WTC11 (cell line): ENCODE results near the gene SLC12A8. TPM values are rescaled to one million over a fixed set of nuclear protein-coding genes. Genes with fewer than 3 reads are reported as not detected.

Source experiments
- ATAC-seq: fragments of 200-7000 bp; cut with Tn5 transposase; 2 replicates; pipeline ENCODE4 v1.10.0; 2021; ENCODE audit warnings: mild to moderate bottlenecking, moderate library complexity
- CTCF ChIA-PET: fragments of 300-600 bp; sonication (Branson Sonifier 250); formaldehyde crosslinking; loops from one replicate; lab custom pipeline; 2021; ENCODE audit warnings: antibody characterized with exemption; lab: Charles Lee
- POLR2A ChIA-PET: fragments of 350-600 bp; sonication (Branson Sonifier 250); formaldehyde crosslinking; loops from one replicate; lab custom pipeline; 2021; ENCODE audit warnings: antibody characterized with exemption; lab: Charles Lee
- DNase-seq: peaks from one replicate; pipeline ENCODE4 v3.0.0; 2021; ENCODE audit warnings: low spot score
- H3K27ac Mint-ChIP-seq: 2 replicates; pipeline ENCODE4 v1.8.0; 2021; ENCODE audit warnings: mixed read lengths
- H3K27me3 Mint-ChIP-seq: 2 replicates; pipeline ENCODE4 v1.8.0; 2021; ENCODE audit warnings: low read depth, mild to moderate bottlenecking, moderate library complexity, mixed read lengths
- H3K36me3 Mint-ChIP-seq: 2 replicates; pipeline ENCODE4 v1.8.0; 2021; ENCODE audit warnings: mixed read lengths
- H3K4me1 Mint-ChIP-seq: 2 replicates; pipeline ENCODE4 v1.8.0; 2022; ENCODE audit warnings: mixed read lengths
- H3K4me3 Mint-ChIP-seq: 2 replicates; pipeline ENCODE4 v1.8.0; 2021; ENCODE audit warnings: mild to moderate bottlenecking, moderate library complexity, mixed read lengths
- H3K9me3 Mint-ChIP-seq: 2 replicates; pipeline ENCODE4 v1.8.0; 2021; ENCODE audit warnings: mixed read lengths
- E2F5 ChIP-seq: sonication (generic); formaldehyde crosslinking; IDR thresholded peaks from 2 replicates; pipeline ENCODE4 v1.8.1; 2022; ENCODE audit warnings: mild to moderate bottlenecking, moderate library complexity, missing genetic modification reagents
- ELF4 ChIP-seq: sonication (generic); formaldehyde crosslinking; IDR thresholded peaks from 2 replicates; pipeline ENCODE4 v1.8.1; 2022; ENCODE audit warnings: low read depth, mild to moderate bottlenecking, moderate library complexity, missing genetic modification reagents
- EMX1 ChIP-seq: fragments of 250-450 bp; sonication (Bioruptor Pico); IDR thresholded peaks from 2 replicates; pipeline ENCODE4 v1.8.0; 2021; ENCODE audit warnings: mild to moderate bottlenecking
- FOXJ3 ChIP-seq: sonication (generic); formaldehyde crosslinking; IDR thresholded peaks from 2 replicates; pipeline ENCODE4 v1.9.0; 2021; ENCODE audit warnings: missing genetic modification reagents, mild to moderate bottlenecking, borderline replicate concordance
- FOXK1 ChIP-seq: sonication (generic); formaldehyde crosslinking; IDR thresholded peaks from 2 replicates; pipeline ENCODE4 v1.8.0; 2022; ENCODE audit warnings: mild to moderate bottlenecking, moderate library complexity, missing genetic modification reagents
- GTF2I ChIP-seq: fragments of 250-450 bp; sonication (Bioruptor Pico); conservative IDR thresholded peaks from 2 replicates; pipeline ENCODE4 v1.4.0; 2021; ENCODE audit warnings: mild to moderate bottlenecking
- HMGXB4 ChIP-seq: sonication (generic); formaldehyde crosslinking; IDR thresholded peaks from 2 replicates; pipeline ENCODE4 v1.8.1; 2023; ENCODE audit warnings: mild to moderate bottlenecking, moderate library complexity, missing genetic modification reagents
- MYBL2 ChIP-seq: sonication (generic); formaldehyde crosslinking; IDR thresholded peaks from 2 replicates; pipeline ENCODE4 v1.8.1; 2023; ENCODE audit warnings: mild to moderate bottlenecking, moderate library complexity, missing genetic modification reagents
- NFATC4 ChIP-seq: fragments of 250-450 bp; sonication (Bioruptor Pico); IDR thresholded peaks from 2 replicates; pipeline ENCODE4 v1.9.0; 2021; ENCODE audit warnings: mild to moderate bottlenecking
- OVOL2 ChIP-seq: fragments of 250-450 bp; sonication (Bioruptor Pico); IDR thresholded peaks from 2 replicates; pipeline ENCODE4 v1.9.0; 2021; ENCODE audit warnings: mild to moderate bottlenecking, borderline replicate concordance
- SMAD3 ChIP-seq: sonication (generic); formaldehyde crosslinking; IDR thresholded peaks from 2 replicates; pipeline ENCODE4 v1.8.0; 2022; ENCODE audit warnings: missing genetic modification reagents, mild to moderate bottlenecking, borderline replicate concordance
- TCF7 ChIP-seq: sonication (generic); formaldehyde crosslinking; IDR thresholded peaks from 2 replicates; pipeline ENCODE4 v1.8.0; 2022; ENCODE audit warnings: mild to moderate bottlenecking, low read depth, missing genetic modification reagents, moderate library complexity
- ZBTB21 ChIP-seq: sonication (generic); formaldehyde crosslinking; IDR thresholded peaks from 2 replicates; pipeline ENCODE4 v1.8.1; 2023; ENCODE audit warnings: mild to moderate bottlenecking, missing genetic modification reagents, borderline replicate concordance
- total RNA-seq: library from RNA; stranded (reverse); gene quantifications from 3 replicates; pipeline ENCODE4 v1.2.3, GENCODE V29; 2021
- TF ChIP-seq, protein P1 (sequence below): sonication (generic); formaldehyde crosslinking; IDR thresholded peaks from 2 replicates; pipeline ENCODE4 v1.8.0; 2023; ENCODE audit warnings: missing genetic modification reagents, mild to moderate bottlenecking, borderline replicate concordance
- TF ChIP-seq, protein P2 (sequence below): fragments of 250-450 bp; sonication (Bioruptor Pico); IDR thresholded peaks from 2 replicates; pipeline ENCODE4 v1.9.0; 2021; ENCODE audit warnings: moderate library complexity, mild to moderate bottlenecking, inconsistent platforms, borderline replicate concordance

Gene SLC12A8
- total RNA-seq, 1 experiment from 2014 or later: 9.1 TPM

- ChIA-PET POLR2A (no interaction called here), CTCF (interaction anchor here (0.8 kb wide), 1 partner anchor 10 kb away, joined by 3 read pairs; no protein-coding TSS in a partner anchor)
- peak overlapping the region; percentile 6; the same call in 1 of the 2 replicates for H3K27ac Mint-ChIP-seq
- no peak overlapping the region for H3K4me3 Mint-ChIP-seq
- DNase-seq: no peak
- no peaks in the 10 kb centered on the region for H3K27me3 Mint-ChIP-seq
- H3K4me1 Mint-ChIP-seq: peaks cover 15% of the 10 kb centered on the region
- no peak for TF ChIP-seq NFATC4 (CRISPR knock-in tag)
- TF ChIP-seq E2F5 (CRISPR knock-in tag): no peak
- no peak for TF ChIP-seq ZBTB21
- TF ChIP-seq, protein P1, sequence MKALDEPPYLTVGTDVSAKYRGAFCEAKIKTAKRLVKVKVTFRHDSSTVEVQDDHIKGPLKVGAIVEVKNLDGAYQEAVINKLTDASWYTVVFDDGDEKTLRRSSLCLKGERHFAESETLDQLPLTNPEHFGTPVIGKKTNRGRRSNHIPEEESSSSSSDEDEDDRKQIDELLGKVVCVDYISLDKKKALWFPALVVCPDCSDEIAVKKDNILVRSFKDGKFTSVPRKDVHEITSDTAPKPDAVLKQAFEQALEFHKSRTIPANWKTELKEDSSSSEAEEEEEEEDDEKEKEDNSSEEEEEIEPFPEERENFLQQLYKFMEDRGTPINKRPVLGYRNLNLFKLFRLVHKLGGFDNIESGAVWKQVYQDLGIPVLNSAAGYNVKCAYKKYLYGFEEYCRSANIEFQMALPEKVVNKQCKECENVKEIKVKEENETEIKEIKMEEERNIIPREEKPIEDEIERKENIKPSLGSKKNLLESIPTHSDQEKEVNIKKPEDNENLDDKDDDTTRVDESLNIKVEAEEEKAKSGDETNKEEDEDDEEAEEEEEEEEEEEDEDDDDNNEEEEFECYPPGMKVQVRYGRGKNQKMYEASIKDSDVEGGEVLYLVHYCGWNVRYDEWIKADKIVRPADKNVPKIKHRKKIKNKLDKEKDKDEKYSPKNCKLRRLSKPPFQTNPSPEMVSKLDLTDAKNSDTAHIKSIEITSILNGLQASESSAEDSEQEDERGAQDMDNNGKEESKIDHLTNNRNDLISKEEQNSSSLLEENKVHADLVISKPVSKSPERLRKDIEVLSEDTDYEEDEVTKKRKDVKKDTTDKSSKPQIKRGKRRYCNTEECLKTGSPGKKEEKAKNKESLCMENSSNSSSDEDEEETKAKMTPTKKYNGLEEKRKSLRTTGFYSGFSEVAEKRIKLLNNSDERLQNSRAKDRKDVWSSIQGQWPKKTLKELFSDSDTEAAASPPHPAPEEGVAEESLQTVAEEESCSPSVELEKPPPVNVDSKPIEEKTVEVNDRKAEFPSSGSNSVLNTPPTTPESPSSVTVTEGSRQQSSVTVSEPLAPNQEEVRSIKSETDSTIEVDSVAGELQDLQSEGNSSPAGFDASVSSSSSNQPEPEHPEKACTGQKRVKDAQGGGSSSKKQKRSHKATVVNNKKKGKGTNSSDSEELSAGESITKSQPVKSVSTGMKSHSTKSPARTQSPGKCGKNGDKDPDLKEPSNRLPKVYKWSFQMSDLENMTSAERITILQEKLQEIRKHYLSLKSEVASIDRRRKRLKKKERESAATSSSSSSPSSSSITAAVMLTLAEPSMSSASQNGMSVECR (CRISPR knock-in tag): no peak
- no peak for TF ChIP-seq FOXK1 (CRISPR knock-in tag)
- TF ChIP-seq HMGXB4 (CRISPR knock-in tag): no peak
- no peak for TF ChIP-seq TCF7 (CRISPR knock-in tag)
- TF ChIP-seq ELF4 (CRISPR knock-in tag): no peak
- no peak for TF ChIP-seq FOXJ3 (CRISPR knock-in tag)
- no peak for TF ChIP-seq SMAD3 (CRISPR knock-in tag)
- no peak for TF ChIP-seq GTF2I
- no peak for TF ChIP-seq EMX1 (CRISPR knock-in tag)
- ATAC-seq: no peak
- H3K36me3 Mint-ChIP-seq: no peaks in the 10 kb centered on the region
- H3K9me3 Mint-ChIP-seq: no peaks in the 10 kb centered on the region
Measured at GRCh38 chr3:125110876-125111480, 101.6 kb downstream of the SLC12A8 start.

DNA sequence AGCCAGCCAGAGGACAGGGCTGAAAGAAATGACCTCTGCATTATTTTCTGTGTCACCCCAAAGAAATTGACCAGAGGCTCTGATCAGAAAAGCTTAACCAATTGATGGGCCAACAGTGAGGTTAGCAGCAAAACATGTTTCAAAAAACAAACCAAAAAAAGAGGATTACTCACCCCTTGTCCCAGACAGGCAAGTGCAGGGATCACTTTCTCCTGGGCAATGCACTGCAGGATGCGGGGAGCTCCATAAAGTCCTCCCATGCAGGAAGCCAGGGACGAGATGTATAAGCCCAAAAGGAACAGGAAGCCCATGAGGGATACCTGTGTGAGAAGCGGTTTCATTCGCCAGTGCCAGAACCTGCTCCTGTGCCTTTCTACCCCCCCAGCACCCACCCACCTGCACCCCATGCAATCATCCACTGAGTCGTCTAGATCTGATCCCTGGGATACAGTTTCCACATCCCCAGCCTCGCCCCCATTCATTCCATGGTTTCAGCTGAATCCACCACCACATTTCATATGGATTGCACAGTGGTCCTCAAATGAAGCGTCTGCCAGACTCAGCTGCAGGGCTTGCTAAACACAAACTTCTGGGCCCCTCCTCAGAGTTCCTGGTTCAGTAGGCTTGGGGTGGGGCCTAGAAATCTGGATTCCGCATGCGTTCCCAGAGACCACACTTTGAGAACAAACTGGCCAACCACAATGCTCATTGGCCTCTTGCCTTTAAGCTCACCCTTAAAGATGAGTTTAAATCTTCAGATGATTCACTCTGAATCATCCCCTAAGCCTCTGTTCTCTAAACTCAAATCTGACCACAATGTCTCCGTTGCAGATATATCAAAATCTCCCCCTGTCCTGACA is 102.3 kb downstream of the SLC12A8 start:
- Mint-ChIP-seq H3K4me1 (peaks cover 8% of the 10 kb centered on the region), H3K27ac (no peak overlapping the region), H3K9me3 (no peaks in the 10 kb centered on the region), H3K36me3 (no peaks in the 10 kb centered on the region), H3K4me3 (no peak overlapping the region), H3K27me3 (no peaks in the 10 kb centered on the region)
- POLR2A ChIA-PET: no interaction called here
- CTCF ChIA-PET: interaction anchor here (1.1 kb wide), 1 partner anchor 54 kb away, joined by 3 read pairs; no protein-coding TSS in a partner anchor
- DNase-seq (no peak), ATAC-seq (no peak)
- TF ChIP-seq, protein P2, sequence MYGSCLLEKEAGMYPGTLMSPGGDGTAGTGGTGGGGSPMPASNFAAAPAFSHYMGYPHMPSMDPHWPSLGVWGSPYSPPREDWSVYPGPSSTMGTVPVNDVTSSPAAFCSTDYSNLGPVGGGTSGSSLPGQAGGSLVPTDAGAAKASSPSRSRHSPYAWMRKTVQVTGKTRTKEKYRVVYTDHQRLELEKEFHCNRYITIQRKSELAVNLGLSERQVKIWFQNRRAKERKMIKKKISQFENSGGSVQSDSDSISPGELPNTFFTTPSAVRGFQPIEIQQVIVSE (CRISPR knock-in tag): no peak
- no peak for TF ChIP-seq MYBL2 (CRISPR knock-in tag)
- no peak for TF ChIP-seq OVOL2 (CRISPR knock-in tag)
